ENCODE data around the gene SLX9. TPM values are rescaled to one million over a fixed set of nuclear protein-coding genes. Genes with fewer than 3 reads are reported as not detected.

SLX9 gene
- total and polyA plus RNA-seq, 8 donors, result 10.5 to 21.7 (median 13.6) TPM

- no peak overlapping the region for H3K27ac ChIP-seq
- intact Hi-C loops (cut with DNase I), result loop anchor here (5.0 to 10.0 kb wide), 3 partner anchors 179 to 189 kb away; no protein-coding TSS in a partner anchor
- WGBS, 2 donors, result 77 to 82% methylated on average over 16 of the region's 16 CpGs
- FAIRE-seq (no peak), DNase-seq (peak in 2 of 6 donors; percentile 29 to 59), ATAC-seq (no peak)
- H3K27me3 ChIP-seq, result no peaks in the 10 kb centered on the region
- no peak overlapping the region for H3K4me3 ChIP-seq
- no peaks in the 10 kb centered on the region for H3K4me1 ChIP-seq
- peaks cover 0 to 4% (median 0%) of the 10 kb centered on the region in 3 donors for H3K36me3 ChIP-seq
- TF ChIP-seq CTCF (IDR thresholded peaks at IDR 0.05), result no peak
- no peaks in the 10 kb centered on the region for H3K9me3 ChIP-seq
Observed at GRCh38 chr21:44948426-44949120, 8.7 kb downstream of the SLX9 start.

- FAIRE-seq (no peak), DNase-seq (peak in 2 of 6 donors; percentile 30 to 82), ATAC-seq (peak; percentile 24 to 39 (median 30))
- Histone ChIP-seq H3K36me3 (peaks cover 0 to 4% (median 0%) of the 10 kb centered on the region in 3 donors), H3K27ac (no peak overlapping the region), H3K27me3 (no peaks in the 10 kb centered on the region), H3K9me3 (no peaks in the 10 kb centered on the region), H3K4me3 (no peak overlapping the region), H3K4me1 (no peaks in the 10 kb centered on the region)
- 67 to 78% methylated on average over 28 to 30 of the region's 30 CpGs for WGBS, 2 donors
- TF ChIP-seq CTCF (IDR thresholded peaks at IDR 0.05), result no peak
- intact Hi-C loops (cut with DNase I), result loop anchor here (5.0 to 10.0 kb wide), 3 partner anchors 178 to 188 kb away; no protein-coding TSS in a partner anchor
Observed at GRCh38 chr21:44949161-44949778, 9.4 kb downstream of the SLX9 start.

GRCh38 chr21:44949779-44950198 is 10.0 kb downstream of the SLX9 start:
- WGBS, 2 donors, result 4% methylated on average over 10 of the region's 10 CpGs
- peak; percentile 86 to 96 (median 91) for ATAC-seq
- no peak overlapping the region for H3K4me3 ChIP-seq
- peak; percentile 72 to 98 (median 86) for DNase-seq
- H3K9me3 ChIP-seq, result no peaks in the 10 kb centered on the region
- H3K4me1 ChIP-seq, result no peaks in the 10 kb centered on the region
- FAIRE-seq, result no peak
- H3K27me3 ChIP-seq, result no peaks in the 10 kb centered on the region
- no peaks in the 10 kb centered on the region for H3K36me3 ChIP-seq
- no peak overlapping the region for H3K27ac ChIP-seq
- intact Hi-C loops (cut with DNase I), result loop anchor here (5.0 to 10.0 kb wide), 3 partner anchors 178 to 188 kb away; no protein-coding TSS in a partner anchor
- peak; percentile 84 to 94 (median 90) for TF ChIP-seq CTCF (IDR thresholded peaks at IDR 0.05)

- Histone ChIP-seq H3K9me3 (no peaks in the 10 kb centered on the region), H3K4me3 (no peak overlapping the region), H3K4me1 (no peaks in the 10 kb centered on the region), H3K27ac (no peak overlapping the region), H3K36me3 (no peaks in the 10 kb centered on the region), H3K27me3 (no peaks in the 10 kb centered on the region)
- WGBS, 2 donors, result 83 to 89% methylated on average over 18 of the region's 18 CpGs
- intact Hi-C loops (cut with DNase I), result loop anchor here in 1 of 3 donors (5.0 kb wide), 1 partner anchor 177 kb away; no protein-coding TSS in a partner anchor
- peak in 2 of 6 donors; percentile 18 to 59 for DNase-seq
- no peak for FAIRE-seq
- no peak for ATAC-seq
- no peak for TF ChIP-seq CTCF (IDR thresholded peaks at IDR 0.05)
Observed at GRCh38 chr21:44950351-44950750, 10.5 kb downstream of the SLX9 start.
